GM23338 (cell line): ENCODE results near the gene MLX.

Experiments used
- CREB1 ChIP-seq: fragments of 250-450 bp; sonication (Bioruptor Pico); IDR thresholded peaks from 2 replicates; pipeline ENCODE4 v1.5.0; 2020; ENCODE audit warnings: low read depth, mild to moderate bottlenecking, moderate library complexity
- CTCF ChIP-seq, 2 experiments: fragments of 200-600 bp in 1 of 2; sonication (generic) in 1 of 2; conservative IDR thresholded peaks; 2 replicates each; pipeline versions ENCODE4 v1.5.1 to v1.6.1; 2016 to 2017; ENCODE audit warnings: antibody characterized with exemption in 2 of 2, low read depth in 2 of 2, mild to moderate bottlenecking in 2 of 2, moderate library complexity in 1 of 2
- ETS1 ChIP-seq: IDR thresholded peaks from 2 replicates; pipeline ENCODE4 v1.6.1; 2016; ENCODE audit warnings: antibody characterized with exemption
- EZH2 ChIP-seq: fragments of 200-600 bp; sonication (generic); IDR thresholded peaks from one replicate; pipeline ENCODE4 v1.8.0; 2017; ENCODE audit warnings: antibody characterized with exemption, mild to moderate bottlenecking, low read depth; ENCODE audit not compliant: unreplicated experiment
- EZH2phosphoT487 ChIP-seq: fragments of 200-600 bp; sonication (generic); IDR thresholded peaks from one replicate; pipeline ENCODE4 v1.8.1; 2018; ENCODE audit warnings: antibody characterized with exemption; ENCODE audit not compliant: unreplicated experiment
- JUNB ChIP-seq: IDR thresholded peaks from one replicate; pipeline ENCODE4 v1.6.1; 2016; ENCODE audit warnings: antibody characterized with exemption; ENCODE audit not compliant: unreplicated experiment
- NANOG ChIP-seq: IDR thresholded peaks from 2 replicates; pipeline ENCODE4 v1.6.1; 2016; ENCODE audit warnings: antibody characterized with exemption, borderline replicate concordance
- POLR2AphosphoS5 ChIP-seq: IDR thresholded peaks from 2 replicates; pipeline ENCODE4 v1.6.1; 2016; ENCODE audit warnings: antibody characterized with exemption, low read depth
- REST ChIP-seq: IDR thresholded peaks from one replicate; pipeline ENCODE4 v1.6.1; 2018; ENCODE audit warnings: antibody characterized with exemption; ENCODE audit not compliant: unreplicated experiment
- STAT1 ChIP-seq: IDR thresholded peaks from one replicate; pipeline ENCODE4 v1.6.1; 2016; ENCODE audit warnings: antibody characterized with exemption; ENCODE audit not compliant: unreplicated experiment
- ZNF331 ChIP-seq: fragments of 250-450 bp; sonication (Bioruptor Pico); IDR thresholded peaks from 2 replicates; pipeline ENCODE4 v1.5.0; 2020; ENCODE audit warnings: low read depth, mild to moderate bottlenecking, moderate library complexity

GRCh38 chr17:42566215-42566882 is 551 bp upstream of the MLX start:
- no peak for TF ChIP-seq JUNB
- TF ChIP-seq REST, result no peak
- TF ChIP-seq CTCF (conservative IDR thresholded peaks at IDR 0.05; ENCODE audit: low read depth in 2 of 2), result no peak
- no peak for TF ChIP-seq EZH2
- no peak for TF ChIP-seq NANOG
- no peak for TF ChIP-seq EZH2phosphoT487
- no peak for TF ChIP-seq POLR2AphosphoS5
- no peak for TF ChIP-seq CREB1
- no peak for TF ChIP-seq ZNF331 (CRISPR knock-in tag)
- no peak for TF ChIP-seq STAT1
- TF ChIP-seq ETS1, result no peak
